HCT116 (cell line): ENCODE measurements around the gene MYL3. TPM values are rescaled to one million over a fixed set of nuclear protein-coding genes. Genes with fewer than 3 reads are reported as not detected.

Experiments used
- ATAC-seq: fragments of 200-7000 bp; cut with Tn5 transposase; 2 replicates; pipeline ENCODE4 v1.9.1; 2020; ENCODE audit warnings: mild to moderate bottlenecking, moderate library complexity
- BruUV-seq: library from RNA; stranded (reverse); fragments of 400-500 nt; replicated peaks from 2 replicates; lab custom pipeline; 2021; lab: Mats Ljungman, UMichigan
- CTCF ChIA-PET: fragments of 300-600 bp; sonication (Branson Sonifier 250); formaldehyde crosslinking; loops from one replicate; lab custom pipeline; 2021; ENCODE audit warnings: antibody characterized with exemption; lab: Charles Lee
- POLR2A ChIA-PET: fragments of 300-600, 350-600 bp; sonication (Branson Sonifier 250); formaldehyde crosslinking; loops from one replicate; lab custom pipeline; 2021; ENCODE audit warnings: antibody characterized with exemption; lab: Charles Lee
- RAD21 ChIA-PET, 2 experiments: fragments of 300-600 bp; sonication (Branson Sonifier 250); formaldehyde crosslinking; loops; one replicate each; lab custom pipeline; 2023; ENCODE audit warnings: low total read pairs in 2 of 2; ENCODE audit not compliant: uncharacterized antibody in 2 of 2, unreplicated experiment in 2 of 2, low non-redundant PET in 1 of 2; lab: Charles Lee
- DNase-seq: peaks from one replicate; pipeline ENCODE4 v3.0.0-alpha.2; 2010; ENCODE audit warnings: low read depth, low spot score
- H2AFZ ChIP-seq: fragments of 200-600 bp; shearing (Covaris generic), sonication (generic); 2 replicates; pipeline ENCODE4 v1.6.1; 2017; ENCODE audit warnings: low read depth, mixed run types, mixed read lengths, antibody characterized with exemption, low read length; ENCODE audit not compliant: poor library complexity, severe bottlenecking
- H3K27ac ChIP-seq: 2 replicates; pipeline ENCODE4 v1.5.1; 2012; ENCODE audit warnings: low read depth, low read length
- H3K27me3 ChIP-seq: fragments of 200-600 bp; sonication (generic); 2 replicates; pipeline ENCODE4 v1.6.1; 2016; ENCODE audit warnings: mixed run types, low read length, mixed read lengths; ENCODE audit not compliant: insufficient read depth
- H3K36me3 ChIP-seq, 2 experiments: fragments of 200-500 bp in 1 of 2; fragments of 200-600 bp in 1 of 2; sonication (Bioruptor generic) in 1 of 2; sonication (generic) in 1 of 2; 2 replicates each; pipeline versions ENCODE4 v1.5.1 to v1.6.1; 2014 to 2016; ENCODE audit warnings: low read length in 2 of 2, inconsistent platforms in 1 of 2, mixed read lengths in 1 of 2, mixed run types in 1 of 2; ENCODE audit not compliant: insufficient read depth in 2 of 2, control insufficient read depth in 1 of 2
- H3K4me1 ChIP-seq, 2 experiments: fragments of 200-600 bp in 1 of 2; sonication (generic) in 1 of 2; 2 replicates each; pipeline versions ENCODE4 v1.5.1 to v1.6.1; 2012 to 2017; ENCODE audit warnings: low read length in 2 of 2, inconsistent platforms in 1 of 2, mild to moderate bottlenecking in 1 of 2, mixed read lengths in 1 of 2, mixed run types in 1 of 2, moderate library complexity in 1 of 2; ENCODE audit not compliant: insufficient read depth in 2 of 2, control insufficient read depth in 1 of 2
- H3K4me2 ChIP-seq: fragments of 200-600 bp; sonication (generic); 2 replicates; pipeline ENCODE4 v1.6.1; 2017; ENCODE audit warnings: mixed run types, low read length, mixed read lengths
- H3K4me3 ChIP-seq, 2 experiments: fragments of 200-600 bp in 1 of 2; sonication (generic) in 1 of 2; replicated peaks in 1 of 2; 2 replicates each; pipeline ENCODE4 v1.5.1; 2011 to 2016; ENCODE audit warnings: low read length in 2 of 2, control low read depth in 1 of 2, low read depth in 1 of 2, mild to moderate bottlenecking in 1 of 2, mixed read lengths in 1 of 2, mixed run types in 1 of 2
- H3K79me2 ChIP-seq: fragments of 200-600 bp; sonication (generic); 2 replicates; pipeline ENCODE4 v1.6.1; 2017; ENCODE audit warnings: mild to moderate bottlenecking, mixed run types, low read length, moderate library complexity, mixed read lengths; ENCODE audit not compliant: insufficient read depth
- H3K9ac ChIP-seq: fragments of 200-600 bp; sonication (generic); 2 replicates; pipeline ENCODE4 v1.6.1; 2016; ENCODE audit warnings: low read length, mixed read lengths
- H3K9me2 ChIP-seq: fragments of 200-600 bp; sonication (generic), shearing (Covaris generic); 2 replicates; pipeline ENCODE4 v1.6.1; 2017; ENCODE audit warnings: mixed run types, mild to moderate bottlenecking, moderate library complexity; ENCODE audit not compliant: insufficient read depth
- H3K9me3 ChIP-seq, 2 experiments: fragments of 200-500 bp in 1 of 2; fragments of 200-600 bp in 1 of 2; sonication (Bioruptor generic) in 1 of 2; sonication (generic) in 1 of 2; 2 replicates each; pipeline ENCODE4 v1.6.1; 2014 to 2017; ENCODE audit warnings: low read length in 2 of 2, mixed read lengths in 2 of 2, inconsistent platforms in 1 of 2, low read depth in 1 of 2, mild to moderate bottlenecking in 1 of 2, mixed run types in 1 of 2, moderate library complexity in 1 of 2; ENCODE audit not compliant: control insufficient read depth in 1 of 2, insufficient read depth in 1 of 2
- H4K20me1 ChIP-seq: fragments of 200-600 bp; sonication (generic), shearing (Covaris generic); 2 replicates; pipeline ENCODE4 v1.6.1; 2017; ENCODE audit warnings: mixed run types, mild to moderate bottlenecking, moderate library complexity; ENCODE audit not compliant: insufficient read depth
- CBX3 ChIP-seq: IDR thresholded peaks from 2 replicates; pipeline ENCODE4 v1.6.1; 2012; ENCODE audit warnings: low read depth
- EGR1 ChIP-seq: IDR thresholded peaks from 2 replicates; pipeline ENCODE4 v1.6.1; 2012; ENCODE audit warnings: low read depth
- ELF1 ChIP-seq: IDR thresholded peaks from 2 replicates; pipeline ENCODE4 v1.6.1; 2012; ENCODE audit warnings: low read depth, borderline replicate concordance
- EZH2 ChIP-seq: fragments of 200-600 bp; sonication (generic); IDR thresholded peaks from 2 replicates; pipeline ENCODE4 v1.6.1; 2017; ENCODE audit warnings: antibody characterized with exemption, mixed run types
- EZH2phosphoT487 ChIP-seq: fragments of 200-600 bp; IDR thresholded peaks from 2 replicates; pipeline ENCODE4 v1.6.1; 2018; ENCODE audit warnings: antibody characterized with exemption, borderline replicate concordance
- FOSL1 ChIP-seq: IDR thresholded peaks from 2 replicates; pipeline ENCODE4 v1.6.1; 2012; ENCODE audit warnings: low read depth
- JUND ChIP-seq: IDR thresholded peaks from 2 replicates; pipeline ENCODE4 v1.6.1; 2012
- POLR2A ChIP-seq: IDR thresholded peaks from 2 replicates; pipeline ENCODE4 v1.7.0; 2011; ENCODE audit warnings: borderline replicate concordance; ENCODE audit not compliant: insufficient read depth, insufficient read length; ENCODE audit errors: extremely low read depth
- POLR2AphosphoS5 ChIP-seq: IDR thresholded peaks from 2 replicates; pipeline ENCODE4 v1.6.1; 2011; ENCODE audit warnings: mild to moderate bottlenecking, low read depth, low read length, moderate library complexity
- SP1 ChIP-seq: IDR thresholded peaks from 2 replicates; pipeline ENCODE4 v1.6.1; 2012; ENCODE audit warnings: low read depth
- YY1 ChIP-seq: IDR thresholded peaks from 2 replicates; pipeline ENCODE4 v1.6.1; 2011; ENCODE audit warnings: low read length, low read depth, moderate library complexity, mild to moderate bottlenecking; ENCODE audit not compliant: insufficient replicate concordance; ENCODE audit errors: extremely low read depth
- ZFX ChIP-seq: fragments of 450-650 bp; IDR thresholded peaks from 2 replicates; pipeline ENCODE4 v1.6.1; 2017
- ZNF274 ChIP-seq: fragments of 200-500 bp; sonication (Bioruptor generic); IDR thresholded peaks from 2 replicates; pipeline ENCODE4 v1.6.1; 2014; ENCODE audit warnings: mild to moderate bottlenecking, low read depth, low read length, inconsistent platforms
- intact Hi-C: fragments of 100-400 bp; cut with micrococcal nuclease; formaldehyde crosslinking; loops from 2 replicates; pipeline ENCODE4 v1.10.0; 2022
- total RNA-seq: library from RNA; stranded (reverse); gene quantifications from one replicate; pipeline ENCODE4 v1.2.1, GENCODE V29; 2021; ENCODE audit not compliant: unreplicated experiment

MYL3 gene
- total RNA-seq, 1 experiment from 2014 or later, result not detected

DNA sequence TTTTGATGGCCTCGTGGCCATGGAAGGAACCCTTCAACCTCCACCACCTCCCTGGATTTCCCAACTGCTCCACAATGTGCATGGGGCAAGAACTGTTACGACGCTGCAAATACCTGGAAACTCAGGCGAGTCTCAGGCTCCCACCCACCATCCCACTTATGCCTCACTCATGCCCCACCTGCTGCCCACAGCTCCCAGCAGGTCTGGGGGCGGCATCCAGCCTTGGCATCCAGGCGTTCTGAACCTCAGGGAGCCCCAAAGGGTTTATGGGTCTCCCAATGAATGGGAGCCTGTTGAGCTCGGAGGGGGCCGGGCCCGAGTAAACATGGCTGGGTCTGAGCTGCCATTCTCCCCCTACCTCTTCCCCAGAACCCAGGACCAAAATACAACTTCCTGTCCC is 12.3 kb upstream of the MYL3 start:
- Histone ChIP-seq H3K9me3 (no peaks in the 10 kb centered on the region), H3K36me3 (no peaks in the 10 kb centered on the region), H3K9ac (no peak overlapping the region), H2AFZ (no peak overlapping the region), H3K4me1 (peaks cover 9 to 13% of the 10 kb centered on the region in 2 experiments), H3K4me2 (no peak overlapping the region), H3K27ac (no peak overlapping the region), H3K79me2 (no peaks in the 10 kb centered on the region), H3K9me2 (no peaks in the 10 kb centered on the region), H4K20me1 (no peaks in the 10 kb centered on the region), H3K4me3 (no peak overlapping the region), H3K27me3 (no peaks in the 10 kb centered on the region)
- intact Hi-C loops, result no loop called here
- RAD21 ChIA-PET, result no interaction called here
- BruUV-seq, result no TSS peak
- no peak for ATAC-seq
- CTCF ChIA-PET, result no interaction called here
- TF ChIP-seq EZH2, result no peak
- no peak for TF ChIP-seq YY1
- TF ChIP-seq ZNF274, result no peak
- no peak for TF ChIP-seq POLR2AphosphoS5
- TF ChIP-seq JUND, result no peak
- no peak for TF ChIP-seq EGR1
- no peak for TF ChIP-seq CBX3
- TF ChIP-seq ELF1, result no peak
- TF ChIP-seq FOSL1, result no peak
- TF ChIP-seq SP1, result no peak
- no peak for TF ChIP-seq EZH2phosphoT487
- no peak for TF ChIP-seq ZFX
- no peak for TF ChIP-seq POLR2A
- DNase-seq, result no peak
- POLR2A ChIA-PET, result no interaction called here

GRCh38 chr3:46874430-46874829 is 11.2 kb upstream of the MYL3 start:
- ATAC-seq (no peak), DNase-seq (no peak)
- H3K4me2 ChIP-seq, result no peak overlapping the region
- no peaks in the 10 kb centered on the region for H3K9me2 ChIP-seq
- H3K36me3 ChIP-seq, result no peaks in the 10 kb centered on the region
- no peaks in the 10 kb centered on the region for H4K20me1 ChIP-seq
- TF ChIP-seq ELF1, result no peak
- TF ChIP-seq FOSL1, result no peak
- TF ChIP-seq POLR2A, result no peak
- intact Hi-C loops, result no loop called here
- H3K27me3 ChIP-seq, result no peaks in the 10 kb centered on the region
- H2AFZ ChIP-seq, result no peak overlapping the region
- POLR2A ChIA-PET, result no interaction called here
- no TSS peak for BruUV-seq
- no peaks in the 10 kb centered on the region for H3K79me2 ChIP-seq
- no peak overlapping the region for H3K9ac ChIP-seq
- no peak overlapping the region for H3K4me3 ChIP-seq
- RAD21 ChIA-PET, result no interaction called here
- H3K4me1 ChIP-seq, result peaks cover 9 to 13% of the 10 kb centered on the region in 2 experiments
- no peak overlapping the region for H3K27ac ChIP-seq
- CTCF ChIA-PET, result no interaction called here
- H3K9me3 ChIP-seq, result no peaks in the 10 kb centered on the region
